GM12878 (cell line): Measurements from ENCODE around the gene CACNG1. TPM values are rescaled to one million over a fixed set of nuclear protein-coding genes. Genes with fewer than 3 reads are reported as not detected.

ENCODE experiments used
- ATAC-seq: fragments of 200-7000 bp; cut with Tn5 transposase; 3 replicates; pipeline ENCODE4 v1.9.1; 2020; ENCODE audit warnings: mild to moderate bottlenecking, moderate library complexity
- BruUV-seq: library from RNA; stranded (reverse); fragments of 400-500 nt; replicated peaks from 2 replicates; lab custom pipeline; 2021; lab: Mats Ljungman, UMichigan
- CTCF ChIA-PET: fragments of 300-600 bp; sonication (Branson Sonifier 250); formaldehyde crosslinking; extraction: SDS; loops from one replicate; lab custom pipeline; 2021; ENCODE audit warnings: inconsistent platforms; lab: Yijun Ruan, JAX
- POLR2A ChIA-PET: fragments of 350-600 bp; formaldehyde crosslinking; extraction: SDS; loops from one replicate; lab custom pipeline; 2021; ENCODE audit warnings: inconsistent platforms; lab: Charles Lee
- RAD21 ChIA-PET: fragments of 300-600 bp; sonication (Branson Sonifier 250); formaldehyde crosslinking; loops from one replicate; lab custom pipeline; 2023; ENCODE audit warnings: antibody characterized with exemption; ENCODE audit not compliant: unreplicated experiment; lab: Charles Lee
- SMC1A ChIA-PET: fragments of 300-600 bp; sonication (Branson Sonifier 250); formaldehyde crosslinking; loops from one replicate; lab custom pipeline; 2023; ENCODE audit not compliant: unreplicated experiment, uncharacterized antibody; lab: Charles Lee
- DNase-seq: peaks from one replicate; pipeline ENCODE4 v3.0.0-alpha.2; 2011; ENCODE audit warnings: low read depth, low spot score
- FAIRE-seq: peaks from 3 replicates; lab custom pipeline; 2011; peaks lifted over from hg19 to GRCh38; lab: Jason Lieb, UNC
- H2AFZ ChIP-seq: 2 replicates; pipeline ENCODE4 v1.6.0; 2011; ENCODE audit warnings: low read depth, low read length, control low read depth; ENCODE audit not compliant: control insufficient read depth
- H3K27ac ChIP-seq: 2 replicates; pipeline ENCODE4 v1.5.1; 2011; ENCODE audit warnings: control low read depth; ENCODE audit not compliant: control insufficient read depth, insufficient read depth
- H3K27me3 ChIP-seq, 2 experiments: replicated peaks in 1 of 2; 2 replicates each; pipeline versions ENCODE4 v1.6.0 to v1.6.1; 2011; ENCODE audit warnings: low read length in 1 of 2; ENCODE audit not compliant: control insufficient read depth in 2 of 2, insufficient read depth in 2 of 2
- H3K36me3 ChIP-seq, 2 experiments: 2 replicates each; pipeline ENCODE4 v1.5.1; 2011; ENCODE audit warnings: low read length in 1 of 2; ENCODE audit not compliant: control insufficient read depth in 2 of 2, insufficient read depth in 2 of 2
- H3K4me1 ChIP-seq: 2 replicates; pipeline ENCODE4 v1.6.1; 2011; ENCODE audit warnings: mild to moderate bottlenecking, low read length, moderate library complexity, mixed read lengths; ENCODE audit not compliant: control insufficient read depth, insufficient read depth
- H3K4me2 ChIP-seq: 2 replicates; pipeline ENCODE4 v1.6.0; 2011; ENCODE audit warnings: control low read depth; ENCODE audit not compliant: control insufficient read depth, insufficient read depth
- H3K4me3 ChIP-seq: fragments of 200-600 bp; sonication (generic); 2 replicates; pipeline ENCODE4 v1.5.1; 2016
- H3K79me2 ChIP-seq: 2 replicates; pipeline ENCODE4 v1.6.0; 2011; ENCODE audit warnings: low read length; ENCODE audit not compliant: control insufficient read depth, insufficient read depth
- H3K9ac ChIP-seq: 2 replicates; pipeline ENCODE4 v1.8.0; 2011; ENCODE audit warnings: low read length, control low read depth, mixed read lengths; ENCODE audit not compliant: control insufficient read depth, insufficient read depth
- H3K9me3 ChIP-seq: replicated peaks from 3 replicates; pipeline ENCODE4 v1.5.1; 2011; ENCODE audit warnings: mild to moderate bottlenecking, low read length; ENCODE audit not compliant: control insufficient read depth, insufficient read depth
- H4K20me1 ChIP-seq: 2 replicates; pipeline ENCODE4 v1.6.0; 2011; ENCODE audit not compliant: control insufficient read depth, insufficient read depth
- ASH2L ChIP-seq: fragments of 300-600, 200-600 bp; sonication (generic); IDR thresholded peaks from 2 replicates; pipeline ENCODE4 v1.6.1; 2017; ENCODE audit warnings: low read depth, mild to moderate bottlenecking, borderline replicate concordance
- E2F8 ChIP-seq: fragments of 450-650 bp; IDR thresholded peaks from 2 replicates; pipeline ENCODE4 v1.6.1; 2018; ENCODE audit warnings: mild to moderate bottlenecking, low read depth, moderate library complexity; ENCODE audit not compliant: partially characterized antibody
- EZH2 ChIP-seq: IDR thresholded peaks from 2 replicates; pipeline ENCODE4 v1.6.1; 2012; ENCODE audit warnings: low read depth, mild to moderate bottlenecking, control low read depth, inconsistent platforms, low read length, borderline replicate concordance; ENCODE audit not compliant: control insufficient read depth
- FOS ChIP-seq: IDR thresholded peaks from 3 replicates; pipeline ENCODE4 v1.6.1; 2011; ENCODE audit warnings: borderline replicate concordance; ENCODE audit not compliant: insufficient read length; ENCODE audit errors: extremely low read depth
- FOXM1 ChIP-seq: IDR thresholded peaks from 2 replicates; pipeline ENCODE4 v1.6.1; 2012; ENCODE audit warnings: low read depth, mild to moderate bottlenecking, inconsistent platforms, low read length, moderate library complexity
- IKZF1 ChIP-seq: fragments of 450-650 bp; conservative IDR thresholded peaks from 2 replicates; pipeline ENCODE4 v1.6.1; 2017; ENCODE audit warnings: antibody characterized with exemption, mild to moderate bottlenecking
- NFIC ChIP-seq: IDR thresholded peaks from 2 replicates; pipeline ENCODE4 v1.6.1; 2012; ENCODE audit warnings: low read depth, mild to moderate bottlenecking, inconsistent platforms, low read length, moderate library complexity
- NKRF ChIP-seq: fragments of 450-650 bp; conservative IDR thresholded peaks from 2 replicates; pipeline ENCODE4 v1.6.1; 2017; ENCODE audit warnings: mild to moderate bottlenecking, moderate library complexity
- SMC3 ChIP-seq: IDR thresholded peaks from 2 replicates; pipeline ENCODE4 v1.6.1; 2011; ENCODE audit warnings: low read length, improper control_type of control experiment, borderline replicate concordance
- SREBF1 ChIP-seq: IDR thresholded peaks from 2 replicates; pipeline ENCODE4 v1.6.1; 2012; ENCODE audit warnings: mild to moderate bottlenecking, low read length
- TARDBP ChIP-seq: IDR thresholded peaks from 2 replicates; pipeline ENCODE4 v1.6.1; 2016; ENCODE audit warnings: borderline replicate concordance
- TCF3 ChIP-seq: IDR thresholded peaks from 2 replicates; pipeline ENCODE4 v1.6.1; 2012; ENCODE audit warnings: low read depth, mild to moderate bottlenecking, low read length, borderline replicate concordance; ENCODE audit not compliant: insufficient read depth
- WGBS: methylation state at CpG from one replicate; pipeline ENCODE4 v1.1.6; 2016; ENCODE audit warnings: low lambda C conversion rate; ENCODE audit not compliant: insufficient replicate concordance, insufficient coverage; ENCODE audit errors: missing lambda C conversion rate; 5-methylcytosine and 5-hydroxymethylcytosine counted together
- in situ Hi-C: fragments of 300-500 bp; cut with MboI; formaldehyde crosslinking; loops from 9 replicates; pipeline ENCODE4 v1.14.3; 2018; ENCODE audit warnings: mixed read lengths
- intact Hi-C: fragments of 100-400 bp; cut with micrococcal nuclease; formaldehyde crosslinking; loops from one replicate; pipeline ENCODE4 v1.14.2; 2022; ENCODE audit not compliant: unreplicated experiment
- polyA plus RNA-seq, 11 experiments: library from polyadenylated mRNA; depleted of rRNA in 4 of 11; unstranded in 6 of 11; stranded (reverse) in 5 of 11; fragments of >200 nt; fragmentation: Nextera tagmentation in 4 of 11; fragmentation: Illumina TruSeq in 1 of 11; extraction: Ambion mirVana in 4 of 11; extraction: Trizol in 1 of 11; gene quantifications; 1 replicate in 1 of 11; 2 replicates in 10 of 11; pipeline versions ENCODE4 v1.2.1 to v1.2.3, GENCODE V29; 2011 to 2016; ENCODE audit warnings: inconsistent platforms in 2 of 11, missing spikeins in 2 of 11, low read depth in 1 of 11
- total RNA-seq, 4 experiments: library from RNA; depleted of rRNA in 3 of 4; stranded (reverse); fragments of >200 nt in 3 of 4; fragmentation: Illumina TruSeq in 1 of 4; extraction: Trizol in 1 of 4; gene quantifications; 2 replicates each; pipeline versions ENCODE4 v1.2.1 to v1.2.3, GENCODE V29; 2013 to 2021

The CACNG1 gene
- total and polyA plus RNA-seq, 10 of the 15 experiments (the other 5 are each of a cell fraction or from before 2014, with no cell fraction given), result not detected

DNA sequence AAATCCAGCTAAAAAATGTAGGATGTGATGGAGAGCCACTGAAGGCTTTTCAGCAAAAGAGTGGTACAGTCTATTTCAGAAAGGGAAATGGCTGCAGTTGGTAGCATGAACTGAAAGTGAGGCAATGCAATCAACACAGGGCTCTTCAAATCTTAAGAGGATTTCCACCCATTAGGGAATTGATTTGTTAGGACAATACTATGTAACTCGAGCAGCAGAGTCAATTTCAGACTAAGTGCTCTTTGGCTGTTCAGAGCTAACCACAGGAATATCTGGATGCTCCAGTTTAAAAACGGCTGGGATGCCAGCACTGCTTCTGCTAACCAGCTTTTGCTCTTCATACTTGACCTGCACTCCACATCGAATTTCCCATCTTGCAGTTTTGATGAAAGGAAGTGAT is 24.6 kb downstream of the CACNG1 start:
- DNase-seq (no peak), FAIRE-seq (no peak), ATAC-seq (no peak)
- RAD21 ChIA-PET, result interaction anchor here (0.8 kb wide), 1 partner anchor 12 kb away, joined by 3 read pairs; no protein-coding TSS in a partner anchor
- Histone ChIP-seq H3K4me2 (no peak overlapping the region), H3K9ac (no peak overlapping the region), H4K20me1 (no peaks in the 10 kb centered on the region), H3K9me3 (no peaks in the 10 kb centered on the region), H3K36me3 (no peaks in the 10 kb centered on the region), H3K27ac (no peak overlapping the region), H3K4me1 (no peaks in the 10 kb centered on the region), H3K79me2 (no peaks in the 10 kb centered on the region), H3K4me3 (no peak overlapping the region), H2AFZ (no peak overlapping the region), H3K27me3 (no peaks in the 10 kb centered on the region)
- no peak for TF ChIP-seq NKRF
- no peak for TF ChIP-seq TCF3
- intact Hi-C loops, result no loop called here
- CTCF ChIA-PET, result interaction anchor here (1.4 to 1.6 kb wide), 2 partner anchors 10 to 13 kb away, joined by 6 to 7 read pairs; no protein-coding TSS in a partner anchor
- SMC1A ChIA-PET, result interaction anchor here (0.9 to 1.3 kb wide), 4 partner anchors 8 to 112 kb away, joined by 3 to 7 read pairs (median 4); no protein-coding TSS in a partner anchor
- WGBS, result 52% methylated on average over 3 of the region's 3 CpGs
- in situ Hi-C loops, result no loop called here
- POLR2A ChIA-PET, result interaction anchor here (1.6 kb wide), 1 partner anchor 11 kb away, joined by 4 read pairs; no protein-coding TSS in a partner anchor
- no TSS peak for BruUV-seq

DNA sequence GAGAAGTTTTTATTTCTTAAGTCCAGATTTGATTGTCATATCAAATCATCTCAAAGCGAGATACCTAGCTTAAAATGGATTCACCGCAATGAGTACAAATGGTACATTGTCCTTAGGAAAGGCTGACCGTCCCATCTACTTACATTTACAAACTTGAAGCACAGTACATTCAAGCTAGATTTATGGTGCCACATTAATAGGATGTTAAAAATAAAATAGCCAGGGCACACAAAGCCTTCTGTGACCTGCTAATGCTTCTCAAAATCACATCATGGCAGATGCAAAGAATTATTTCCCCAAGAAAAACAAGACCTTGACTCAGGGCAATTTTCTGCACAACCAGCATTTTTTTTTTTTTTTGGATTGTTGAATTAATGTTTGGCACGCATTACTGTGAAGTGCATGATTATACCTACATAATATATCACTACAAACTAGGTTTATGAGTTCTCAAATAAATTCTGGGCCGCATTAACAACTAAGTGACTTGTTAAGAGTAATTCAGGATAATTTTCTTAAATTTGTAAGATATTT is 25.3 kb downstream of the CACNG1 start:
- 95% methylated on average over 5 of the region's 5 CpGs for WGBS
- Histone ChIP-seq H3K27ac (no peak overlapping the region), H3K4me2 (no peak overlapping the region), H3K36me3 (no peaks in the 10 kb centered on the region), H3K9ac (no peak overlapping the region), H3K4me3 (no peak overlapping the region), H4K20me1 (no peaks in the 10 kb centered on the region), H2AFZ (no peak overlapping the region), H3K27me3 (no peaks in the 10 kb centered on the region), H3K4me1 (no peaks in the 10 kb centered on the region), H3K79me2 (no peaks in the 10 kb centered on the region), H3K9me3 (no peaks in the 10 kb centered on the region)
- ChIA-PET SMC1A (interaction anchor here (1.2 kb wide), 1 partner anchor 12 kb away, joined by 7 read pairs; no protein-coding TSS in a partner anchor), POLR2A (interaction anchor here (1.6 kb wide), 1 partner anchor 11 kb away, joined by 4 read pairs; no protein-coding TSS in a partner anchor), CTCF (interaction anchor here (1.6 kb wide), 1 partner anchor 12 kb away, joined by 7 read pairs; no protein-coding TSS in a partner anchor), RAD21 (no interaction called here)
- no peak for FAIRE-seq
- in situ Hi-C loops, result no loop called here
- no TSS peak for BruUV-seq
- no peak for ATAC-seq
- intact Hi-C loops, result no loop called here
- DNase-seq, result no peak
- TF ChIP-seq SREBF1, result no peak
- TF ChIP-seq TARDBP, result no peak
- TF ChIP-seq NFIC, result no peak
- TF ChIP-seq FOS, result no peak
- TF ChIP-seq ASH2L, result no peak
- TF ChIP-seq FOXM1, result no peak
- TF ChIP-seq SMC3, result no peak
- TF ChIP-seq IKZF1, result no peak
- no peak for TF ChIP-seq E2F8
- TF ChIP-seq EZH2, result no peak
